ENCODE data around the gene HOXD3. TPM values are rescaled to one million over a fixed set of nuclear protein-coding genes. Genes with fewer than 3 reads are reported as not detected.
A peak's percentile ranks its signal among the peaks of the same experiment; 100 is the strongest.

The HOXD3 gene
- total and polyA plus RNA-seq, 4 donors, result 7.3 to 23.0 (median 14.7) TPM

GRCh38 chr2:176132205-176133171, 24.6 kb upstream of the HOXD3 start:
- Histone ChIP-seq H3K4me3 (ENCODE audit: low read depth, low read length) (peak overlapping the region; percentile 64), H3K4me1 (ENCODE audit: control insufficient read depth, insufficient read depth, low read length) (peaks cover 35% of the 10 kb centered on the region), H3K27ac (ENCODE audit: low read depth, low read length) (peak overlapping the region; percentile 83), H3K27me3 (ENCODE audit: control insufficient read depth, insufficient read depth, low read length) (peaks cover 4% of the 10 kb centered on the region), H3K9me3 (ENCODE audit: control insufficient read depth, insufficient read depth, low read length) (no peaks in the 10 kb centered on the region), H3K36me3 (ENCODE audit: control insufficient read depth, insufficient read depth, low read length) (no peaks in the 10 kb centered on the region)
- peak in 2 of 6 donors; percentile 65 to 89 for DNase-seq (ENCODE audit: low read depth in 4 of 6, low spot score in 6 of 6)
- 9% methylated on average over 9 of the region's 33 CpGs for WGBS (ENCODE audit: insufficient coverage)

- peak in 2 of 6 donors; percentile 85 for DNase-seq (ENCODE audit: low read depth in 4 of 6, low spot score in 6 of 6)
- peaks cover 30% of the 10 kb centered on the region for H3K4me1 ChIP-seq (ENCODE audit: control insufficient read depth, insufficient read depth, low read length)
- no peaks in the 10 kb centered on the region for H3K36me3 ChIP-seq (ENCODE audit: control insufficient read depth, insufficient read depth, low read length)
- no peak overlapping the region for H3K4me3 ChIP-seq (ENCODE audit: low read depth, low read length)
- peak overlapping the region; percentile 83 for H3K27ac ChIP-seq (ENCODE audit: low read depth, low read length)
- no peaks in the 10 kb centered on the region for H3K9me3 ChIP-seq (ENCODE audit: control insufficient read depth, insufficient read depth, low read length)
- H3K27me3 ChIP-seq (ENCODE audit: control insufficient read depth, insufficient read depth, low read length), result no peaks in the 10 kb centered on the region
These were observed 23.7 kb upstream of the HOXD3 start for GRCh38 chr2:176133389-176133788.

- DNase-seq (ENCODE audit: low read depth in 4 of 6, low spot score in 6 of 6), result peak in 2 of 6 donors; percentile 47 to 93
- no peaks in the 10 kb centered on the region for H3K36me3 ChIP-seq (ENCODE audit: control insufficient read depth, insufficient read depth, low read length)
- peak overlapping the region; percentile 83 for H3K27ac ChIP-seq (ENCODE audit: low read depth, low read length)
- peaks cover 24% of the 10 kb centered on the region for H3K4me1 ChIP-seq (ENCODE audit: control insufficient read depth, insufficient read depth, low read length)
- H3K9me3 ChIP-seq (ENCODE audit: control insufficient read depth, insufficient read depth, low read length), result no peaks in the 10 kb centered on the region
- no peaks in the 10 kb centered on the region for H3K27me3 ChIP-seq (ENCODE audit: control insufficient read depth, insufficient read depth, low read length)
- WGBS (ENCODE audit: insufficient coverage), result 16% methylated on average over 3 of the region's 4 CpGs
- H3K4me3 ChIP-seq (ENCODE audit: low read depth, low read length), result no peak overlapping the region
These were observed 23.1 kb upstream of the HOXD3 start for GRCh38 chr2:176134035-176134434.

- no peaks in the 10 kb centered on the region for H3K27me3 ChIP-seq (ENCODE audit: control insufficient read depth, insufficient read depth, low read length)
- H3K27ac ChIP-seq (ENCODE audit: low read depth, low read length), result peak overlapping the region; percentile 83
- H3K4me1 ChIP-seq (ENCODE audit: control insufficient read depth, insufficient read depth, low read length), result peaks cover 20% of the 10 kb centered on the region
- peak in 1 of 6 donors; percentile 82 for DNase-seq (ENCODE audit: low read depth in 4 of 6, low spot score in 6 of 6)
- H3K36me3 ChIP-seq (ENCODE audit: control insufficient read depth, insufficient read depth, low read length), result no peaks in the 10 kb centered on the region
- no peaks in the 10 kb centered on the region for H3K9me3 ChIP-seq (ENCODE audit: control insufficient read depth, insufficient read depth, low read length)
- peak overlapping the region; percentile 84 for H3K4me3 ChIP-seq (ENCODE audit: low read depth, low read length)
These were observed 22.1 kb upstream of the HOXD3 start for GRCh38 chr2:176135035-176135440.

GRCh38 chr2:176136374-176137251, 20.5 kb upstream of the HOXD3 start:
- WGBS (ENCODE audit: insufficient coverage), result 0% methylated on average over 62 of the region's 71 CpGs
- H3K27me3 ChIP-seq (ENCODE audit: control insufficient read depth, insufficient read depth, low read length), result no peaks in the 10 kb centered on the region
- H3K4me3 ChIP-seq (ENCODE audit: low read depth, low read length), result peak overlapping the region; percentile 84
- H3K9me3 ChIP-seq (ENCODE audit: control insufficient read depth, insufficient read depth, low read length), result no peaks in the 10 kb centered on the region
- H3K27ac ChIP-seq (ENCODE audit: low read depth, low read length), result peak overlapping the region; percentile 91
- peak in 4 of 6 donors; percentile 77 to 99 (median 82) for DNase-seq (ENCODE audit: low read depth in 4 of 6, low spot score in 6 of 6)
- H3K36me3 ChIP-seq (ENCODE audit: control insufficient read depth, insufficient read depth, low read length), result peaks cover 7% of the 10 kb centered on the region
- H3K4me1 ChIP-seq (ENCODE audit: control insufficient read depth, insufficient read depth, low read length), result peaks cover 33% of the 10 kb centered on the region

- Histone ChIP-seq H3K27me3 (ENCODE audit: control insufficient read depth, insufficient read depth, low read length) (no peaks in the 10 kb centered on the region), H3K9me3 (ENCODE audit: control insufficient read depth, insufficient read depth, low read length) (no peaks in the 10 kb centered on the region), H3K36me3 (ENCODE audit: control insufficient read depth, insufficient read depth, low read length) (peaks cover 7% of the 10 kb centered on the region), H3K4me1 (ENCODE audit: control insufficient read depth, insufficient read depth, low read length) (peaks cover 35% of the 10 kb centered on the region), H3K27ac (ENCODE audit: low read depth, low read length) (peak overlapping the region; percentile 91), H3K4me3 (ENCODE audit: low read depth, low read length) (peak overlapping the region; percentile 84)
- peak in 1 of 6 donors; percentile 76 for DNase-seq (ENCODE audit: low read depth in 4 of 6, low spot score in 6 of 6)
- WGBS (ENCODE audit: insufficient coverage), result 6% methylated on average over 2 of the region's 2 CpGs
These were observed 19.9 kb upstream of the HOXD3 start for GRCh38 chr2:176137252-176137580.

GRCh38 chr2:176137906-176138305, 19.2 kb upstream of the HOXD3 start:
- Histone ChIP-seq H3K27me3 (ENCODE audit: control insufficient read depth, insufficient read depth, low read length) (no peaks in the 10 kb centered on the region), H3K4me3 (ENCODE audit: low read depth, low read length) (peak overlapping the region; percentile 84), H3K27ac (ENCODE audit: low read depth, low read length) (peak overlapping the region; percentile 91), H3K4me1 (ENCODE audit: control insufficient read depth, insufficient read depth, low read length) (peaks cover 39% of the 10 kb centered on the region), H3K9me3 (ENCODE audit: control insufficient read depth, insufficient read depth, low read length) (no peaks in the 10 kb centered on the region), H3K36me3 (ENCODE audit: control insufficient read depth, insufficient read depth, low read length) (peaks cover 7% of the 10 kb centered on the region)
- WGBS (ENCODE audit: insufficient coverage), result 21% methylated on average over 5 of the region's 8 CpGs
- DNase-seq (ENCODE audit: low read depth in 4 of 6, low spot score in 6 of 6), result peak in 2 of 6 donors; percentile 48 to 87

GRCh38 chr2:176138526-176138922, 18.6 kb upstream of the HOXD3 start:
- Histone ChIP-seq H3K27ac (ENCODE audit: low read depth, low read length) (peak overlapping the region; percentile 91), H3K4me3 (ENCODE audit: low read depth, low read length) (peak overlapping the region; percentile 84), H3K4me1 (ENCODE audit: control insufficient read depth, insufficient read depth, low read length) (peaks cover 36% of the 10 kb centered on the region), H3K27me3 (ENCODE audit: control insufficient read depth, insufficient read depth, low read length) (no peaks in the 10 kb centered on the region), H3K36me3 (ENCODE audit: control insufficient read depth, insufficient read depth, low read length) (peaks cover 7% of the 10 kb centered on the region), H3K9me3 (ENCODE audit: control insufficient read depth, insufficient read depth, low read length) (no peaks in the 10 kb centered on the region)
- peak in 2 of 6 donors; percentile 47 to 84 for DNase-seq (ENCODE audit: low read depth in 4 of 6, low spot score in 6 of 6)
- 4% methylated on average over 11 of the region's 14 CpGs for WGBS (ENCODE audit: insufficient coverage)

GRCh38 chr2:176138923-176139660, 18.0 kb upstream of the HOXD3 start:
- Histone ChIP-seq H3K27ac (ENCODE audit: low read depth, low read length) (peak overlapping the region; percentile 91), H3K27me3 (ENCODE audit: control insufficient read depth, insufficient read depth, low read length) (no peaks in the 10 kb centered on the region), H3K9me3 (ENCODE audit: control insufficient read depth, insufficient read depth, low read length) (no peaks in the 10 kb centered on the region), H3K4me1 (ENCODE audit: control insufficient read depth, insufficient read depth, low read length) (peaks cover 36% of the 10 kb centered on the region), H3K4me3 (ENCODE audit: low read depth, low read length) (peak overlapping the region; percentile 84), H3K36me3 (ENCODE audit: control insufficient read depth, insufficient read depth, low read length) (peaks cover 7% of the 10 kb centered on the region)
- 11% methylated on average over 25 of the region's 28 CpGs for WGBS (ENCODE audit: insufficient coverage)
- DNase-seq (ENCODE audit: low read depth in 4 of 6, low spot score in 6 of 6), result peak in 2 of 6 donors; percentile 66 to 88
